T47D (cell line): ENCODE data around the gene TSHZ1.
A peak's percentile ranks its signal among the peaks of the same experiment; 100 is the strongest.

Experiments used
- DNase-seq, 2 experiments: peaks; one replicate each; pipeline versions ENCODE4 v3.0.0 to v3.0.0-alpha.2; 2011 to 2012; ENCODE audit warnings: low read depth in 1 of 2, low spot score in 1 of 2
- JUND ChIP-seq: IDR thresholded peaks from 2 replicates; pipeline ENCODE4 v1.6.1; 2012; ENCODE audit warnings: low read depth
- in situ Hi-C: cut with HindIII; loops from 2 replicates; pipeline ENCODE4 v1.10.0; 2016; ENCODE audit warnings: low sequenced_read_pairs, low pct_unique_long_range_greater_than_20kb

The TSHZ1 gene

DNA sequence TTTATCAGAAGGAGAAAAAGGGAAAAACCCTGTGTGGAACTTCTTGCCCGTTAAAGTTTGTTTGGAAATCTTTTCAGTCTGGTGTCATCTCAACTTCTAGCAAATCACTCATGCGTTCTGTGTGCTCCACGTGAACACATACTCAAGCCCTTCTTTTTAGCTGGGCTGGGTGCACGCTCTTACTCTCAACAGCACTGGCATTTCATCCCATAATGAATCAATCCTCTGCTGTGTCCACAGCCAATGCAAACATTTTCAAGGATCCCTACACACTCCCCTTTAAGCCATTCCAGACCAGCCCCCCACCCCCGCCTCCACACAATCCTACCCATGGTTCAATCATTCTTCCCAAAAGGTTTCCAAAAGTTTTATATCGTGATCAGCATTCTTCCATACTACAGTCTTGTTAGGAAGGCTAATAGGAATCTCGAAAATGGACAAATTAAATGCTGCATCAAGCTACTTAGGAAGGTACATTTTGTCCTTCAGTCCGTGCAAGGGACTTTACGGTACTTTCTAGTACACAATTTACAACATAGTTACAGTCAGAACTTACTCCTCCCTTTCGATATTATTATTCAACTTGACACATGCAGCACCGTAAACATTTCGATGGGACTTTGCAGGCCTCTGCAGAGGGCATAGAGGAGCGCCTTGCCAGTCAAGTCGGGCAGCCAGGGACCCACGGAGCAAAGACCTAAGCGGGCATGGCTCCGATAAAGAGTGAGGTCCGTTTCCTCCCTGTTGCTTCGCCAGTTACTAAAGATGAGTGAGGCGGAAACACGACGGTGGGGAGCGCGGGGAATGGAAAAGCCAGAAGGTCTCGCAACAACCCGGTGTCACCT, 3.1 kb upstream of the TSHZ1 start:
- DNase-seq, result peak in 1 of 2 experiments; percentile 37
- in situ Hi-C loops, result no loop called here
- no peak for TF ChIP-seq JUND

DNA sequence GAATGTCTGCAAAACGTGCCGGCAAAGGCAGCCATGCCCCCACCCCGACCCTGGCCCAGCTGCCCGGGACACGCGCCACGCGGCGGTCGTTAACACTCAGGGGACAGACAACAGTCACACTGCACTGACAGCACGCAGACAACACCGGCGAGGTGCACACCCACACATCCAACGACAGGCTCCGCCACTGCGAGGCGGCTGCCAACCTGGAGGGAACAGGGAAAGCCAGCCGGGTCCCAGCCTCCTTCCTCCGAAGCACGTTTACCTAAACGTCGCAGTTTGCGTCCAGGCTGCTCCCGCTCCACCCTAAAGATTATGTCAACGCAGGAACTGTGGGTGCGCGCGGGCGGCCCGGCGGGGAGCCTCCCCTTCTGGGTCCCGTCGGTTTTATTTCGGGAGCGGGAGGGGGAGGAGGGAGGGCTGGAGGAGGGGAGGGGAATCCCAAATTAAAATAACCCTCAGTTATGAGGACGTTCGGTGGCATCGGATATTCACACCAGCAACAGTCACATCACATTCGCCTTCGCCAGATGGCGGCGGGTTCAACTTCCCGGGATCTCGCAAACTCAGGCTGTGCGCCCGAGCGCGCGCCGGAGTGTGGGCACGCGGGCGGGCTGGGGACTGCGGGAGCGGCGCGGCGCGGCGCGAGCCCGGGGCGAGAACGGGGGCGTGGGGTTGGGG, 2.3 kb upstream of the TSHZ1 start:
- no peak for TF ChIP-seq JUND
- DNase-seq, result peak; percentile 36 to 54
- in situ Hi-C loops, result no loop called here

- in situ Hi-C loops, result no loop called here
- no peak for DNase-seq
- TF ChIP-seq JUND, result no peak
Observed at GRCh38 chr18:75208836-75209128, 1.8 kb upstream of the TSHZ1 start.

DNA sequence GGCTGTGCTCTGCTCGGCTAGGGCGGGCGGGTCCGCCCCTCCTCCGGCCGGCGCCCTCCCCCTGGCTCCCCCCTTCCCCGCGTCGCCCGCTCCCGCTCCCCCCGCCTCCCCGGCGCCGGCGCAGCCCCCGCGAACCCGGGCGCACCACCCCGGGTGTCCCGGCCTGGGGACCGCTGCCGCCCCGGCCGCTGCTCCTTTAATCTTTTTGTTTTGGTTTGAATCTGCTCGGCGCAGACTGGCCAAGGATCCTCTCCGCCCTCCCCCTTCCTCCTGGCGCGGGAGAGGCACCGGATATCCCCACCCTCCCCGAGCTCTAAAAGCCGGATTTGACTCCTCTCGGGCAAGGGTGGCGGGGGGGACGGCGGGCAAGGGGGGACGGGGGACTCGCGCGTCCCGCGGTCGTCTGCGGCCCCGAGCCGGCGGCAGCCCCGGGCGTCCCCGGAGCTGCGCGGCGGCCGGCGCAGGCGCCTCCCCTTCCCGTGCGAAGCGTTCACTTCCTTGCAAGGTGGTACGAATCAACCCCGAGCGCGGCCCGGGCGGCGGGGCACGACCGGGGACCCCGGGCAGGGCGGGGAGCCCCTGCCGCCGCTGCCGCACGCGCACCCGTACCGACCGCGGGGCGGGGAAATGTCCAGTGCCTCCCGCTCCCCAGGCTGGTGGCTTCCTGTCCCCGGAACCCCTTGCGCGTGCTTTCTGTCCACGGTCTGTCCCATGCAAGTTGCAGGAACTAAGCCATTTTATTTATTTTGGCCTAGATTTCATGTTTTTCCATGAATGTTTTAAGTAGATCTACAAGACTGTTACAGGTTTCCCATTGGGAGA, 1.3 kb upstream of the TSHZ1 start, which contains the start of gene PTGR3:
PTGR3 (minus strand) TSS at position 11 of the 822 bp plus-strand sequence. CDS start 81 bp downstream, outside the sequence.
- in situ Hi-C loops, result no loop called here
- TF ChIP-seq JUND, result no peak
- peak; percentile 72 to 88 for DNase-seq

GRCh38 chr18:75209951-75210258, 692 bp upstream of the TSHZ1 start:
- no peak for DNase-seq
- TF ChIP-seq JUND, result no peak
- in situ Hi-C loops, result no loop called here

- DNase-seq, result peak in 1 of 2 experiments; percentile 3
- in situ Hi-C loops, result no loop called here
Observed at GRCh38 chr18:75211002-75211621, 515 bp downstream of the TSHZ1 start.

DNA sequence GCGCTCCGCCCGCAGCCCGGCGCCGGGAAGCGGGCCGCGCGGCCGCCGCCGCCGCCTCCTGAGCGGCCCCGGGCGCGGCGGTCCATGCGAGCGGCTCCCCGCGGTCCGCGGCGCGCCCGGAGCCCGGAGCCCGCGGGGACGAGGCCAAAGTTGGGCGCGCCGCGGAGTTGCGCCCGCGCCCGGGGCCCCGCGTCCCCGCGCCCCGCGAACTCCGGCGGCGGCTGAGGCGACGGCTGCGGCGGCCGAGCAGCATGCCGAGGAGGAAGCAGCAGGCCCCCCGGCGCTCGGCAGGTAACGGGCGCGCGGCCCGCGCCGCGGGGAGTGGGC, 992 bp downstream of the TSHZ1 start:
- no peak for DNase-seq
- in situ Hi-C loops, result no loop called here
- no peak for TF ChIP-seq JUND

More at GRCh38 chr18:75211002-75211621, 515 bp downstream of the TSHZ1 start:
- no peak for TF ChIP-seq JUND

- peak in 1 of 2 experiments; percentile 18 for DNase-seq
- in situ Hi-C loops, result no loop called here
- no peak for TF ChIP-seq JUND
Observed at GRCh38 chr18:75211953-75212750, 1.6 kb downstream of the TSHZ1 start.

DNA sequence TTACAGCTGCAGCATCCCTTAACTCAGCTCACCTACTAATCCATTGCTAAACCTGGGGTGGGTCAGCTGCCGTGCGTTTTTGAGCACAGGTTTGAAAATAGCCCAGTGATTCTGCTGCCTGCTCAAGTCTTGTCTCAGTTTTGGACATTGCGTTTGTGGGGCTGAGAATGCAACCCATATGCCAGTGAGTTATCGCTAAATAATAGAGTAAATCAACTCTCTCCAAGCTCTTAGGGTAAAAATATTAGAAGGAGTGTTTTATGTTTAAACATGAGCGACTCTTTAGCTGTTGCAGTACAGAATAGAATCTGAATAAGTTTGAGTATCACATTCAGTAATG, 2.1 kb downstream of the TSHZ1 start:
- DNase-seq, result no peak
- TF ChIP-seq JUND, result no peak
- in situ Hi-C loops, result no loop called here

DNA sequence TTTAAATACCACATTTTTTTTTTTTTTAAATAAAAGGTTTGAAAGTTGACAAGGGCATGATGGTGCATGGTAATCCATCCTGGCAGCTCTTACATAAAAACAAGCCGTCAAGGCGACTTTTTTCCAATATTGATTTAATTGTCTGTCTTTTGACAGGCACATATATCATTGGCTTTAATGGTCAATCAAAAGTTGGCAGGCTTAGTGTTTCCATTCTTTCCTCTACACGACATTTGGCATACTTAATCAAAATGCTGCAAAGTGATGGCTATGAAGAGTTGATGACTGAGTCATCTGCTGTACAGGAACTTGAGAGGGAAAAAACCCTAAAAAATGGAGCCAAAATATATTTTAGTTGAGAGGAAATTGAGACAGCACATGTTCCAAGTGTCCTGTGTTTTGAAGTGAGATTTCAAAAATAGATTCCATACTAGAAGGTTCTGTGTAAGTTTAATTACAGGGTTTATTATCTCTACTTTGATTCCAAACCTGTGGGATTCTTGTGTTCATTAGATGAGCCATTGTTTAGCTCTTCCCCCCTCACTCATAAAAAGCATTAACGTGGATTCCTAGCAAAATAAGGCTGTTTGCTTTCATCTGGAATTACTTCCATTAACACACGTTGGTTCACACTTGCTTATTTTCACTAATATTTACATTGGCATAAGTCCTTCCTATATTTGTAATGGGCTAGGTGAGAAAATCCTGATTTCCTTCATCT, 3.2 kb downstream of the TSHZ1 start:
- TF ChIP-seq JUND, result no peak
- in situ Hi-C loops, result no loop called here
- no peak for DNase-seq

DNA sequence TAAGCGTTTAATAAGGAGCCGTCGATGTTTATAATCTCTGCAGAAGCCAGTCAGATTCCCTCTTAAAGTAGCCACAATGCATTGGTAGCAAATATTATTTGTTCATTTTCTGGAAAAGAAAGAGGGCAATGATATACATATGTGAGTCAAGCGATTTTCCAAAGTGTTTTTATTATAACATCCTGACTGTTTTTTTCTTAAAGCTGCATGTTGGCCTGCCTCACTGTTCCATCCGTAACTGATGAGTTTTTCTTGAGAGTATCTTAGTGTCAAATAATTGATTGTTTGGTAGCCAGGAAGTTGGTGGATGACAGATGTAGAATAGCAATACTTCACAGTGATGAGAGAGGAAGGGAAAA, 3.7 kb downstream of the TSHZ1 start:
- in situ Hi-C loops, result no loop called here
- no peak for DNase-seq
- no peak for TF ChIP-seq JUND
